Mesothelial cell of epicardium (in vitro differentiated cells): Measurements from ENCODE around the gene POLR2F. TPM values are rescaled to one million over a fixed set of nuclear protein-coding genes. Genes with fewer than 3 reads are reported as not detected.

ENCODE experiments used
- DNase-seq, 2 experiments: peaks; one replicate each; pipeline ENCODE4 v3.0.0; 2021; ENCODE audit warnings: low spot score in 2 of 2; ENCODE audit not compliant: unreplicated experiment in 2 of 2
- H3K27ac Mint-ChIP-seq: 2 replicates; pipeline ENCODE4 v1.8.0; 2021; ENCODE audit warnings: mixed read lengths
- H3K27me3 Mint-ChIP-seq: 2 replicates; pipeline ENCODE4 v1.8.0; 2021; ENCODE audit warnings: low read depth, mixed read lengths
- H3K36me3 Mint-ChIP-seq: 2 replicates; pipeline ENCODE4 v1.8.0; 2021; ENCODE audit warnings: mixed read lengths
- H3K4me1 Mint-ChIP-seq: 2 replicates; pipeline ENCODE4 v1.8.0; 2021; ENCODE audit warnings: mixed read lengths
- H3K4me3 Mint-ChIP-seq: 2 replicates; pipeline ENCODE4 v1.8.0; 2021; ENCODE audit warnings: mild to moderate bottlenecking, moderate library complexity, mixed read lengths
- H3K9me3 Mint-ChIP-seq: 2 replicates; pipeline ENCODE4 v1.8.0; 2021; ENCODE audit warnings: mixed read lengths
- CTCF ChIP-seq: fragments of 200-600 bp; sonication (generic); IDR thresholded peaks from one replicate; pipeline ENCODE4 v1.5.0; 2021; ENCODE audit warnings: antibody characterized with exemption; ENCODE audit not compliant: unreplicated experiment
- total RNA-seq: library from RNA; stranded (reverse); gene quantifications from 3 replicates; pipeline ENCODE4 v1.2.1, GENCODE V29; 2021

Gene POLR2F
- total RNA-seq, 1 donor from 2014 or later = 70.0 TPM

- TF ChIP-seq CTCF = no peak
- Mint-ChIP-seq H3K9me3 (no peaks in the 10 kb centered on the region), H3K4me3 (no peak overlapping the region), H3K4me1 (no peaks in the 10 kb centered on the region), H3K27ac (no peak overlapping the region), H3K27me3 (no peaks in the 10 kb centered on the region), H3K36me3 (no peaks in the 10 kb centered on the region)
- DNase-seq = no peak
Measured at GRCh38 chr22:37990862-37991261, 37.4 kb downstream of the POLR2F start.

GRCh38 chr22:37991731-37992442, 38.4 kb downstream of the POLR2F start:
- Mint-ChIP-seq H3K27ac (no peak overlapping the region), H3K36me3 (no peaks in the 10 kb centered on the region), H3K4me3 (no peak overlapping the region), H3K4me1 (no peaks in the 10 kb centered on the region), H3K27me3 (no peaks in the 10 kb centered on the region), H3K9me3 (no peaks in the 10 kb centered on the region)
- no peak for DNase-seq
- no peak for TF ChIP-seq CTCF

GRCh38 chr22:37994049-37994448, 40.5 kb downstream of the POLR2F start:
- no peak for DNase-seq
- Mint-ChIP-seq H3K9me3 (no peaks in the 10 kb centered on the region), H3K27ac (no peak overlapping the region), H3K4me1 (peaks cover 16% of the 10 kb centered on the region), H3K4me3 (no peak overlapping the region), H3K27me3 (no peaks in the 10 kb centered on the region), H3K36me3 (no peaks in the 10 kb centered on the region)
- TF ChIP-seq CTCF = no peak

- no peaks in the 10 kb centered on the region for H3K9me3 Mint-ChIP-seq
- H3K27ac Mint-ChIP-seq = no peak overlapping the region
- DNase-seq = no peak
- TF ChIP-seq CTCF = no peak
- H3K36me3 Mint-ChIP-seq = no peaks in the 10 kb centered on the region
- no peak overlapping the region for H3K4me3 Mint-ChIP-seq
- H3K27me3 Mint-ChIP-seq = no peaks in the 10 kb centered on the region
- H3K4me1 Mint-ChIP-seq = peaks cover 18% of the 10 kb centered on the region
Measured at GRCh38 chr22:37994982-37995381, 41.5 kb downstream of the POLR2F start.

GRCh38 chr22:37995460-37995859, 42.0 kb downstream of the POLR2F start:
- Mint-ChIP-seq H3K4me3 (no peak overlapping the region), H3K27ac (no peak overlapping the region), H3K4me1 (peaks cover 22% of the 10 kb centered on the region), H3K36me3 (no peaks in the 10 kb centered on the region), H3K9me3 (no peaks in the 10 kb centered on the region), H3K27me3 (no peaks in the 10 kb centered on the region)
- no peak for TF ChIP-seq CTCF
- no peak for DNase-seq
